A549 (cell line): Measurements from ENCODE around the gene AQP5.

Source experiments
- CTCF ChIP-seq: fragments of >200 bp; sonication (Bioruptor Twin); formaldehyde crosslinking; IDR thresholded peaks from 3 replicates; pipeline ENCODE4 v1.5.1; 2016
- EHMT2 ChIP-seq: fragments of 200-600 bp; sonication (generic); IDR thresholded peaks from 2 replicates; pipeline ENCODE4 v1.6.1; 2016; ENCODE audit warnings: antibody characterized with exemption, low read depth, mild to moderate bottlenecking, moderate library complexity
- NPAS2 ChIP-seq: fragments of 250-450 bp; sonication (Bioruptor Pico); IDR thresholded peaks from 2 replicates; pipeline ENCODE4 v1.8.0; 2022; ENCODE audit warnings: mild to moderate bottlenecking, moderate library complexity, borderline replicate concordance

DNA sequence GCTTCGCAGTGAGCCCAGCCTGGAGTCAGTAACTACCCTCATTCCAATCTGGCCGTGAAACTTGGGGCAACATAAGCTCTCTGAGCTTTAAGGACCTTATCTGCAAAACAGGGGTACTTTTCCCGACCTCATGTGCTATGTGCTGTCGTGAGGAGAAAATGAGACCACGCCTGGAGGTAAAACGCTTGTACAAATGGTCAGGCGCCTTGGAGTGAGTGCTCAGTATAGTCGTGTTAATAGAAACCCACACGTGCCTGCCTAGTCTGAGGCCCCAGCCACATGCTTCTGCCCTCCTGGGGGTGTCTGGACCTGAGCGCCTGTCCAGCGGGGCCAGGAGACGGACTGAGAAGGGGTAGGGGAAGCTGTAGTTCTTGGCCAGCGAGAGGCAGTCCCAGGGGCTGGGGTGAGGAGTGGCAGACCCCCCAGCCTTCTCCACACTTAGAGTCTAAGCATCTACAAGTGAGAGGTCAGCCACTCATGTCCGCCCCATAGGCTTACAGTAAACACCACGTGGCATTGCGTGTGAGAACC is 4.9 kb downstream of the AQP5 start:
- no peak for TF ChIP-seq CTCF
- no peak for TF ChIP-seq NPAS2 (CRISPR knock-in tag)
- TF ChIP-seq EHMT2 = no peak
